ENCODE results near the gene DCXR.

- TF ChIP-seq ZNF274 (IDR thresholded peaks at IDR 0.05; ENCODE audit: low read depth, low read length): no peak
- TF ChIP-seq YY1 (IDR thresholded peaks at IDR 0.05; ENCODE audit: insufficient read depth, insufficient read length): no peak
These were observed 15.2 kb upstream of the DCXR start for GRCh38 chr17:82052638-82053059.

Measured in NT2/D1 (cell line).